Spleen (tissue), 11 donors: ENCODE data around the gene AK9. TPM values are rescaled to one million over a fixed set of nuclear protein-coding genes. Genes with fewer than 3 reads are reported as not detected.

ENCODE experiments used
- DNase-seq: peaks from one replicate; pipeline ENCODE4 v3.0.0-alpha.2; 2020
- H3K27ac ChIP-seq, 8 donors: fragments of 200-600 bp; sonication (generic) in 7 of 8; 1 replicate in 4 of 8; 2 replicates in 4 of 8; pipeline versions ENCODE4 v1.5.0 to v1.8.0; 2016 to 2021; ENCODE audit warnings: inconsistent platforms in 4 of 8, mild to moderate bottlenecking in 4 of 8, moderate library complexity in 1 of 8
- H3K27me3 ChIP-seq, 7 donors: fragments of 200-600 bp; sonication (generic) in 6 of 7; replicated peaks in 1 of 7; 1 replicate in 4 of 7; 2 replicates in 3 of 7; pipeline versions ENCODE4 v1.5.0 to v1.8.0; 2016 to 2021; ENCODE audit warnings: inconsistent platforms in 3 of 7, mild to moderate bottlenecking in 1 of 7
- H3K36me3 ChIP-seq, 6 donors: fragments of 200-600 bp; sonication (generic) in 5 of 6; 1 replicate in 4 of 6; 2 replicates in 2 of 6; pipeline versions ENCODE4 v1.5.0 to v1.8.0; 2016 to 2021; ENCODE audit warnings: inconsistent platforms in 2 of 6
- H3K4me1 ChIP-seq, 6 donors: fragments of 200-600 bp; sonication (generic) in 5 of 6; 1 replicate in 3 of 6; 2 replicates in 3 of 6; pipeline versions ENCODE4 v1.5.0 to v1.8.0; 2016 to 2021; ENCODE audit warnings: inconsistent platforms in 3 of 6
- H3K4me3 ChIP-seq, 8 donors: fragments of 200-600 bp; sonication (generic) in 7 of 8; 1 replicate in 4 of 8; 2 replicates in 4 of 8; pipeline versions ENCODE4 v1.5.0 to v1.8.0; 2016 to 2021; ENCODE audit warnings: inconsistent platforms in 4 of 8, mild to moderate bottlenecking in 4 of 8, moderate library complexity in 2 of 8
- H3K9me3 ChIP-seq, 8 donors: fragments of 200-600 bp; sonication (generic) in 7 of 8; 1 replicate in 4 of 8; 2 replicates in 4 of 8; pipeline versions ENCODE4 v1.5.0 to v1.8.0; 2016 to 2021; ENCODE audit warnings: inconsistent platforms in 4 of 8
- CTCF ChIP-seq, 11 experiments: fragments of 200-600 bp in 7 of 11; fragments of 450-650 bp in 4 of 11; sonication (generic) in 4 of 11; IDR thresholded peaks in 8 of 11; conservative IDR thresholded peaks in 3 of 11; 1 replicate in 7 of 11; 2 replicates in 4 of 11; pipeline versions ENCODE4 v1.4.0 to v1.8.0; 2016 to 2021; ENCODE audit warnings: antibody characterized with exemption in 11 of 11, inconsistent platforms in 4 of 11, mild to moderate bottlenecking in 1 of 11
- POLR2A ChIP-seq, 3 donors: fragments of 450-650 bp; IDR thresholded peaks; one replicate each; pipeline ENCODE4 v1.5.1; 2017; ENCODE audit warnings: antibody characterized with exemption in 3 of 3, mild to moderate bottlenecking in 1 of 3
- POLR2AphosphoS5 ChIP-seq, 3 donors: sonication (generic); formaldehyde crosslinking; IDR thresholded peaks; one replicate each; pipeline ENCODE4 v1.5.1; 2017; ENCODE audit warnings: antibody characterized with exemption in 3 of 3
- WGBS, 5 donors: extraction: QIAGEN DNeasy Blood & Tissue Kit in 3 of 5; methylation state at CpG; one replicate each; pipeline versions ENCODE4 v1.1.5 to v1.1.7; 2013 to 2018; 5-methylcytosine and 5-hydroxymethylcytosine counted together
- intact Hi-C: fragments of 100-400 bp; cut with DNase I; formaldehyde crosslinking; loops from one replicate; pipeline ENCODE4 v1.15.0; 2023; ENCODE audit warnings: low total_unique reads
- polyA plus RNA-seq, 3 donors: library from polyadenylated mRNA; stranded (reverse); fragments of 200-250 nt; gene quantifications; one replicate each; pipeline ENCODE4 v1.2.1, GENCODE V29; 2013
- total RNA-seq, 7 donors: library from RNA; depleted of rRNA in 3 of 7; stranded (reverse); fragments of >200 nt in 3 of 7; fragmentation: NEBNext Ultra II Directional in 4 of 7; extraction: Animal tissue kit (Norgen Biotek cat#: 25700) in 4 of 7; gene quantifications; one replicate each; pipeline versions ENCODE4 v1.1.0 to v1.2.1, GENCODE V29; 2016 to 2021
- donor health status: healthy with polysubstance abuse.
- donor health status: DM: no; HTN: no; CAD: no; lungs with moderate emphysema.
- donor health status: DM: no; HTN: no; CAD: no.
- donor health status: Bipolar disorder and iron deficiency.
- donor health status: healthy.
- donor health status: DM: no; HTN: no; CAD: no.
- donor health status: DM: yes; HTN: yes; CAD: no.

The AK9 gene
- total and polyA plus RNA-seq, 10 donors, result 3.8 to 24.9 (median 11.5) TPM

GRCh38 chr6:109706513-109706912, 15.5 kb upstream of the AK9 start:
- Histone ChIP-seq H3K36me3 (no peaks in the 10 kb centered on the region), H3K4me1 (peaks cover 5 to 62% (median 45%) of the 10 kb centered on the region in 6 donors), H3K27ac (peak overlapping the region in 7 of 8 donors; percentile 16 to 71 (median 48)), H3K27me3 (no peaks in the 10 kb centered on the region), H3K9me3 (peaks cover 0 to 14% (median 0%) of the 10 kb centered on the region in 8 donors), H3K4me3 (no peak overlapping the region)
- WGBS, 5 donors, result 37 to 60% (median 50%) methylated on average over 5 to 6 of the region's 6 CpGs
- TF ChIP-seq CTCF (IDR thresholded peaks at IDR 0.05 in 8 of 11, conservative IDR thresholded peaks at IDR 0.05 in 3 of 11), result no peak
- no peak for TF ChIP-seq POLR2AphosphoS5 (IDR thresholded peaks at IDR 0.05)
- TF ChIP-seq POLR2A (IDR thresholded peaks at IDR 0.05), result no peak
- no peak for DNase-seq
- intact Hi-C loops, result no loop called here

GRCh38 chr6:109705258-109705657, 14.3 kb upstream of the AK9 start:
- H3K27ac ChIP-seq, result peak overlapping the region in 2 of 8 donors; percentile 16 to 70
- no peaks in the 10 kb centered on the region for H3K27me3 ChIP-seq
- H3K9me3 ChIP-seq, result peaks cover 0 to 14% (median 0%) of the 10 kb centered on the region in 8 donors
- TF ChIP-seq CTCF (IDR thresholded peaks at IDR 0.05 in 8 of 11, conservative IDR thresholded peaks at IDR 0.05 in 3 of 11), result peak; percentile 89 to 98 (median 95)
- TF ChIP-seq POLR2AphosphoS5 (IDR thresholded peaks at IDR 0.05), result peak in 1 of 3 donors; percentile 58
- no peak for TF ChIP-seq POLR2A (IDR thresholded peaks at IDR 0.05)
- 15 to 17% (median 16%) methylated on average over 7 of the region's 7 CpGs for WGBS, 5 donors
- peak; percentile 91 for DNase-seq
- H3K36me3 ChIP-seq, result no peaks in the 10 kb centered on the region
- intact Hi-C loops, result loop anchor here (2.0 kb wide), 1 partner anchor 334 kb away; no protein-coding TSS in a partner anchor
- H3K4me1 ChIP-seq, result peaks cover 5 to 75% (median 53%) of the 10 kb centered on the region in 6 donors
- no peak overlapping the region for H3K4me3 ChIP-seq

GRCh38 chr6:109702791-109703190, 11.8 kb upstream of the AK9 start:
- H3K36me3 ChIP-seq, result peaks cover 0 to 7% (median 0%) of the 10 kb centered on the region in 6 donors
- no peaks in the 10 kb centered on the region for H3K9me3 ChIP-seq
- H3K27me3 ChIP-seq, result no peaks in the 10 kb centered on the region
- intact Hi-C loops, result no loop called here
- peak overlapping the region in 3 of 8 donors; percentile 41 to 59 (median 43) for H3K27ac ChIP-seq
- TF ChIP-seq CTCF (IDR thresholded peaks at IDR 0.05 in 8 of 11, conservative IDR thresholded peaks at IDR 0.05 in 3 of 11), result no peak
- no peak for TF ChIP-seq POLR2AphosphoS5 (IDR thresholded peaks at IDR 0.05)
- TF ChIP-seq POLR2A (IDR thresholded peaks at IDR 0.05), result no peak
- peaks cover 5 to 94% (median 55%) of the 10 kb centered on the region in 6 donors for H3K4me1 ChIP-seq
- H3K4me3 ChIP-seq, result no peak overlapping the region
- 29 to 47% (median 42%) methylated on average over 4 of the region's 4 CpGs for WGBS, 5 donors
- peak; percentile 43 for DNase-seq

- Histone ChIP-seq H3K4me3 (no peak overlapping the region), H3K27ac (peak overlapping the region in 3 of 8 donors; percentile 41 to 59 (median 43)), H3K36me3 (peaks cover 0 to 7% (median 0%) of the 10 kb centered on the region in 6 donors), H3K9me3 (no peaks in the 10 kb centered on the region), H3K27me3 (no peaks in the 10 kb centered on the region), H3K4me1 (peaks cover 5 to 91% (median 53%) of the 10 kb centered on the region in 6 donors)
- TF ChIP-seq CTCF (IDR thresholded peaks at IDR 0.05 in 8 of 11, conservative IDR thresholded peaks at IDR 0.05 in 3 of 11), result no peak
- TF ChIP-seq POLR2AphosphoS5 (IDR thresholded peaks at IDR 0.05), result no peak
- no peak for TF ChIP-seq POLR2A (IDR thresholded peaks at IDR 0.05)
- DNase-seq, result no peak
- WGBS, 5 donors, result 51 to 81% (median 73%) methylated on average over 2 of the region's 2 CpGs
- intact Hi-C loops, result no loop called here
Observed at GRCh38 chr6:109701774-109702173, 10.8 kb upstream of the AK9 start.
